ENCODE measurements around the gene TXK. TPM values are rescaled to one million over a fixed set of nuclear protein-coding genes. Genes with fewer than 3 reads are reported as not detected.

The TXK gene
- total RNA-seq, 1 experiment from 2014 or later: 1.7 TPM

DNA sequence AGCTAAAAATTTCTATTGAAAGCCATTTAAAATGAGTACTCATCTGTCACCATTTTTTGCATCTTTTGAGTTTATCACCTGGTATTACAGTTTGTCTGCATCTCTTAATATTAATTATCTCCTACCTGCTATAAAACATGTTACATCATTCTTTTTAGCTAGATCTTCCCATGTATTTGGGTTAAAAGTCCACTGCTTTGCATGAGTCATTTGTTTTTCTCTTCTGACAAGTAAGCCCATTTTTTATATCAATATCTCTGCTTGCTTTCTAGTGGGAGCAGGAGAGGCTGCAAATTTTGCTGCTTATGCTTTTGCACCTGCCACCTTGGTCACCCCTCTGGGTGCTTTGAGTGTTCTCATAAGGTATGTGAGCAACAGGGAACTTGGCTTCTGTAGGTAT lies 101.3 kb downstream of the TXK start:
- POLR2A ChIA-PET: no interaction called here
- BruUV-seq (replicated peaks): no TSS peak
- CTCF ChIA-PET: interaction anchor here (0.5 kb wide), 1 partner anchor 38 kb away, joined by 4 read pairs; no protein-coding TSS in a partner anchor
- intact Hi-C loops (cut with micrococcal nuclease; ENCODE audit: unreplicated experiment): loop anchor here (1.0 to 2.0 kb wide), 2 partner anchors 39 to 54 kb away; no protein-coding TSS in a partner anchor
- H3K9me3 Mint-ChIP-seq (ENCODE audit: unreplicated experiment): no peaks in the 10 kb centered on the region
- peaks cover 60% of the 10 kb centered on the region for H3K36me3 Mint-ChIP-seq (ENCODE audit: insufficient read depth, unreplicated experiment)
- TF ChIP-seq, protein P1, sequence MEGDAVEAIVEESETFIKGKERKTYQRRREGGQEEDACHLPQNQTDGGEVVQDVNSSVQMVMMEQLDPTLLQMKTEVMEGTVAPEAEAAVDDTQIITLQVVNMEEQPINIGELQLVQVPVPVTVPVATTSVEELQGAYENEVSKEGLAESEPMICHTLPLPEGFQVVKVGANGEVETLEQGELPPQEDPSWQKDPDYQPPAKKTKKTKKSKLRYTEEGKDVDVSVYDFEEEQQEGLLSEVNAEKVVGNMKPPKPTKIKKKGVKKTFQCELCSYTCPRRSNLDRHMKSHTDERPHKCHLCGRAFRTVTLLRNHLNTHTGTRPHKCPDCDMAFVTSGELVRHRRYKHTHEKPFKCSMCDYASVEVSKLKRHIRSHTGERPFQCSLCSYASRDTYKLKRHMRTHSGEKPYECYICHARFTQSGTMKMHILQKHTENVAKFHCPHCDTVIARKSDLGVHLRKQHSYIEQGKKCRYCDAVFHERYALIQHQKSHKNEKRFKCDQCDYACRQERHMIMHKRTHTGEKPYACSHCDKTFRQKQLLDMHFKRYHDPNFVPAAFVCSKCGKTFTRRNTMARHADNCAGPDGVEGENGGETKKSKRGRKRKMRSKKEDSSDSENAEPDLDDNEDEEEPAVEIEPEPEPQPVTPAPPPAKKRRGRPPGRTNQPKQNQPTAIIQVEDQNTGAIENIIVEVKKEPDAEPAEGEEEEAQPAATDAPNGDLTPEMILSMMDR (IDR thresholded peaks at IDR 0.05; ENCODE audit: insufficient read depth in 1 of 2, low read depth in 1 of 2, low read length in 1 of 2, severe bottlenecking in 1 of 2, unreplicated experiment in 1 of 2): no peak
- peak overlapping the region; percentile 23 for H3K27ac Mint-ChIP-seq (ENCODE audit: unreplicated experiment)
- Histone ChIP-seq H3K36me3 (ENCODE audit: control insufficient read depth, insufficient read depth, low read length) (no peaks in the 10 kb centered on the region; the same call in 1 of the 2 replicates), H3K27me3 (replicated peaks; ENCODE audit: control insufficient read depth, insufficient read depth, low read length) (no peaks in the 10 kb centered on the region), H3K9me3 (0 out of 2 replicates have a peak, but pooled peaks cover 3% of the 10 kb centered on the region), H3K4me3 (ENCODE audit: low read depth, low read length) (no peak overlapping the region), H3K4me1 (peaks cover 29% of the 10 kb centered on the region)
- H3K4me1 Mint-ChIP-seq (ENCODE audit: low read depth, unreplicated experiment): peaks cover 21% of the 10 kb centered on the region
- no peak for DNase-seq
- H3K27me3 Mint-ChIP-seq (ENCODE audit: insufficient read depth, unreplicated experiment): no peaks in the 10 kb centered on the region
- H3K4me3 Mint-ChIP-seq (ENCODE audit: unreplicated experiment): no peak overlapping the region

DNA sequence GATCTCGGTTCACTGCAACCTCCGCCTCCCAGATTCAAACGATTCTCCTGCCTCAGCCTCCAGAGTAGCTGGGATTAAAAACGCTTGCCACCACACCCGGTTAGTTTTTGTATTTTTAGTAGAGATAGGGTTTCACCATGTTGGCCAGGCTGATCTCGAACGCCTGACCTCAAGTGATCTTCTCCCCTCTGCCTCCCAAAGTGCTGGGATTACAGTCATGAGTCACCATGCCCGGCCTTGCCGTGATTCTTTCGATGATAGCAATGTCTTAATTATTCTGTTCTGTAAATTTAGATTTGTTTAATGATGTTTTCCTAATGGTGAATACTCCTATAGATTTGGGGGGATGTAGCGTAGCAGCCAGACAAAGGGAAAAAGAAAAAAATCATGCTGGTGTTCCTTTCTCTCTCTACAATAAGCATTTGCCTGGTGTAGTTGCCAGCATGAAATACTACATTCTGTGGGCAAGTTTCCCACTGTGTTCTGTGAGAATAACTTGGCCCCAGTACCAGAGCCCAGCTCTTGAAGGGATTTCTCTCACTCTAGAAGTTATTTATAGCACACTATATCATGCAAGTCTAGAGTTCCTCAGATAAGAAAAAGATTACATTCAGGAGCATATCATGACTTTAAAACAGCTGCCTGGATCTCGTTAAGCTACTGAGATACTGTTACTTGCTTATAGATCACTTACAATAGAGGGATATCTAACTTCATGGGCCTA lies 102.1 kb downstream of the TXK start:
- no peak for DNase-seq
- ChIA-PET CTCF (no interaction called here), POLR2A (no interaction called here)
- BruUV-seq (replicated peaks): no TSS peak
- no peaks in the 10 kb centered on the region for H3K27me3 ChIP-seq (replicated peaks; ENCODE audit: control insufficient read depth, insufficient read depth, low read length)
- H3K36me3 Mint-ChIP-seq (ENCODE audit: insufficient read depth, unreplicated experiment): peaks cover 61% of the 10 kb centered on the region
- no peaks in the 10 kb centered on the region for H3K27me3 Mint-ChIP-seq (ENCODE audit: insufficient read depth, unreplicated experiment)
- H3K27ac Mint-ChIP-seq (ENCODE audit: unreplicated experiment): peak overlapping the region; percentile 75
- H3K4me1 Mint-ChIP-seq (ENCODE audit: low read depth, unreplicated experiment): peaks cover 21% of the 10 kb centered on the region
- intact Hi-C loops (cut with micrococcal nuclease; ENCODE audit: unreplicated experiment): loop anchor here (1.0 to 2.0 kb wide), 2 partner anchors 39 to 55 kb away; no protein-coding TSS in a partner anchor
- TF ChIP-seq, protein P1 (IDR thresholded peaks at IDR 0.05; ENCODE audit: insufficient read depth in 1 of 2, low read depth in 1 of 2, low read length in 1 of 2, severe bottlenecking in 1 of 2, unreplicated experiment in 1 of 2): no peak
- H3K9me3 Mint-ChIP-seq (ENCODE audit: unreplicated experiment): no peaks in the 10 kb centered on the region
- H3K36me3 ChIP-seq (ENCODE audit: control insufficient read depth, insufficient read depth, low read length): no peaks in the 10 kb centered on the region; the same call in 1 of the 2 replicates
- H3K4me3 ChIP-seq (ENCODE audit: low read depth, low read length): no peak overlapping the region
- 0 out of 2 replicates have a peak, but pooled peaks cover 8% of the 10 kb centered on the region for H3K9me3 ChIP-seq
- H3K4me1 ChIP-seq: peaks cover 29% of the 10 kb centered on the region
- no peak overlapping the region for H3K4me3 Mint-ChIP-seq (ENCODE audit: unreplicated experiment)

GRCh38 chr4:48030470-48030869 lies 103.6 kb downstream of the TXK start:
- no TSS peak for BruUV-seq (replicated peaks)
- H3K36me3 ChIP-seq (ENCODE audit: control insufficient read depth, insufficient read depth, low read length): no peaks in the 10 kb centered on the region
- H3K27me3 ChIP-seq (replicated peaks; ENCODE audit: control insufficient read depth, insufficient read depth, low read length): no peaks in the 10 kb centered on the region
- H3K4me3 Mint-ChIP-seq (ENCODE audit: unreplicated experiment): no peak overlapping the region
- TF ChIP-seq, protein P1 (IDR thresholded peaks at IDR 0.05; ENCODE audit: insufficient read depth in 1 of 2, low read depth in 1 of 2, low read length in 1 of 2, severe bottlenecking in 1 of 2, unreplicated experiment in 1 of 2): no peak
- DNase-seq: no peak
- intact Hi-C loops (cut with micrococcal nuclease; ENCODE audit: unreplicated experiment): no loop called here
- no peak overlapping the region for H3K4me3 ChIP-seq (ENCODE audit: low read depth, low read length)
- peak overlapping the region; percentile 39 for H3K27ac Mint-ChIP-seq (ENCODE audit: unreplicated experiment)
- peaks cover 63% of the 10 kb centered on the region for H3K36me3 Mint-ChIP-seq (ENCODE audit: insufficient read depth, unreplicated experiment)
- H3K4me1 Mint-ChIP-seq (ENCODE audit: low read depth, unreplicated experiment): peaks cover 21% of the 10 kb centered on the region
- H3K9me3 Mint-ChIP-seq (ENCODE audit: unreplicated experiment): no peaks in the 10 kb centered on the region
- POLR2A ChIA-PET: no interaction called here
- no peaks in the 10 kb centered on the region for H3K27me3 Mint-ChIP-seq (ENCODE audit: insufficient read depth, unreplicated experiment)
- 0 out of 2 replicates have a peak, but pooled peaks cover 8% of the 10 kb centered on the region for H3K9me3 ChIP-seq
- H3K4me1 ChIP-seq: peaks cover 29% of the 10 kb centered on the region
- CTCF ChIA-PET: no interaction called here
